H1 (cell line): ENCODE results near the gene MIB2.

Experiments used
- POLR2AphosphoS5 ChIP-seq: IDR thresholded peaks from 2 replicates; pipeline ENCODE4 v1.6.1; 2011; ENCODE audit warnings: low read depth, low read length
- RAD21 ChIP-seq, 2 experiments: IDR thresholded peaks in 1 of 2; conservative IDR thresholded peaks in 1 of 2; 2 replicates each; pipeline ENCODE4 v1.6.1; 2011; ENCODE audit warnings: low read depth in 2 of 2, low read length in 2 of 2, improper control_type of control experiment in 1 of 2, inconsistent platforms in 1 of 2, mild to moderate bottlenecking in 1 of 2, moderate library complexity in 1 of 2
- SAP30 ChIP-seq: fragments of 300-600 bp; sonication (generic); IDR thresholded peaks from 2 replicates; pipeline ENCODE4 v1.7.1; 2012; ENCODE audit warnings: low read length, moderate library complexity, mild to moderate bottlenecking, inconsistent platforms; ENCODE audit not compliant: insufficient read depth, insufficient replicate concordance
- SIRT6 ChIP-seq: IDR thresholded peaks from one replicate; pipeline ENCODE4 v1.7.1; 2012; ENCODE audit warnings: low read length, inconsistent platforms
- ZNF274 ChIP-seq: IDR thresholded peaks from 2 replicates; pipeline ENCODE4 v1.7.0; 2012; ENCODE audit warnings: low read length, borderline replicate concordance; ENCODE audit errors: extremely low read depth
- TF ChIP-seq, protein P1 (sequence below), 3 experiments: IDR thresholded peaks; 1 replicate in 2 of 3; 2 replicates in 1 of 3; pipeline versions ENCODE4 v1.5.1 to v1.6.1; 2011; ENCODE audit warnings: low read length in 3 of 3, mild to moderate bottlenecking in 3 of 3, inconsistent platforms in 2 of 3, low read depth in 1 of 3, moderate library complexity in 1 of 3; ENCODE audit not compliant: insufficient read depth in 1 of 3; ENCODE audit errors: control extremely low read depth in 1 of 3

DNA sequence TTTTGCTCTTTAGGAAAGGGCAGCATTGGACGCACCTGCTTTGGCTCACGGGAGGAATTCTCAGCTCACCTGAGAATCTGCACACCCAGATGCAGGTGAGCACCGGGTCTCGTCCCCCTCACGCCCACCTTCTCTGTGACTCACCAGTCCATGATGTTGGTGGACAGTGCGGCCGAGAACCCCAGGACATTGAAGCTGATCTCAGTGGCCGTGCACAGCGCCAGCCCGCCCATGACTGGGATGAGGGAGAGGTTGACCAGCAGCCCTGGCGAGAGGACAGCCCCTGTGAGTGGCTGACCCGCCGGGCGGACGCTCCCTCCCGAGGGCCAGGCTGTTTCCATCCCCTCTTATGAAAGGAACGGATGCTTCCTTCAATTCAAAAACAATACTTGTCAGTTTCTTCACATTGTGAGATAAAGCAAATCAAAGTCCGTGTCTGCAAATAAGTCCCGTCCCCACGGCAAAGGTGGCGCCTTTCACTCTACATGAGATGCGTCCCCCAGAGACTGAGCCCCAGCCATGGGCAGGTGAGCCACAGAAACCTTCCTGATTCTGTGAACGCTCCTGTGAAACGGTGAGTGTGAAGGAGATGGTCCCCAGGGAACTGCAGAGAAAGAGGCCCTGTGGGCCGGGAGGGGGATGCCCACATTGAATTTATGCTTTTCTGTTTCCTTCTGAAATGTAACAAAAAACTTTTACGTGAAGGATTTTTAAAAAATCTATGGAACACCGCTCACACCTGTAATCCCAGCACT lies 56.2 kb downstream of the MIB2 start:
- TF ChIP-seq, protein P1, sequence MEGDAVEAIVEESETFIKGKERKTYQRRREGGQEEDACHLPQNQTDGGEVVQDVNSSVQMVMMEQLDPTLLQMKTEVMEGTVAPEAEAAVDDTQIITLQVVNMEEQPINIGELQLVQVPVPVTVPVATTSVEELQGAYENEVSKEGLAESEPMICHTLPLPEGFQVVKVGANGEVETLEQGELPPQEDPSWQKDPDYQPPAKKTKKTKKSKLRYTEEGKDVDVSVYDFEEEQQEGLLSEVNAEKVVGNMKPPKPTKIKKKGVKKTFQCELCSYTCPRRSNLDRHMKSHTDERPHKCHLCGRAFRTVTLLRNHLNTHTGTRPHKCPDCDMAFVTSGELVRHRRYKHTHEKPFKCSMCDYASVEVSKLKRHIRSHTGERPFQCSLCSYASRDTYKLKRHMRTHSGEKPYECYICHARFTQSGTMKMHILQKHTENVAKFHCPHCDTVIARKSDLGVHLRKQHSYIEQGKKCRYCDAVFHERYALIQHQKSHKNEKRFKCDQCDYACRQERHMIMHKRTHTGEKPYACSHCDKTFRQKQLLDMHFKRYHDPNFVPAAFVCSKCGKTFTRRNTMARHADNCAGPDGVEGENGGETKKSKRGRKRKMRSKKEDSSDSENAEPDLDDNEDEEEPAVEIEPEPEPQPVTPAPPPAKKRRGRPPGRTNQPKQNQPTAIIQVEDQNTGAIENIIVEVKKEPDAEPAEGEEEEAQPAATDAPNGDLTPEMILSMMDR (IDR thresholded peaks at IDR 0.05; ENCODE audit: control extremely low read depth in 1 of 3, insufficient read depth in 1 of 3, low read depth in 1 of 3, low read length in 3 of 3): no peak
- TF ChIP-seq RAD21 (IDR thresholded peaks at IDR 0.05 in 1 of 2, conservative IDR thresholded peaks at IDR 0.05 in 1 of 2; ENCODE audit: low read depth in 2 of 2, low read length in 2 of 2): no peak
- no peak for TF ChIP-seq SAP30
- TF ChIP-seq ZNF274: no peak
- no peak for TF ChIP-seq SIRT6
- TF ChIP-seq POLR2AphosphoS5: no peak
